Stimulated activated CD8-positive, alpha-beta memory T cell treated with anti-CD3 and anti-CD28 coated beads, Interleukin-7, amount 100 ng/mL, for 24 hours (primary cell): ENCODE results near the gene PUSL1.

Experiments used
- DNase-seq: peaks from one replicate; pipeline ENCODE4 v3.0.0-alpha.2; 2020; ENCODE audit warnings: low read depth

PUSL1 gene

GRCh38 chr1:1354271-1355247 lies 46.2 kb downstream of the PUSL1 start:
- DNase-seq: no peak

- no peak for DNase-seq
Observed at GRCh38 chr1:1355416-1355815, 47.0 kb downstream of the PUSL1 start.

- no peak for DNase-seq
Observed at GRCh38 chr1:1356166-1356795, 47.9 kb downstream of the PUSL1 start.

- DNase-seq: no peak
Observed at GRCh38 chr1:1356796-1357401, 48.5 kb downstream of the PUSL1 start.

GRCh38 chr1:1357871-1358432 lies 49.6 kb downstream of the PUSL1 start:
- no peak for DNase-seq

GRCh38 chr1:1358433-1359271 lies 50.3 kb downstream of the PUSL1 start, which contains the start of gene MXRA8:
MXRA8 (minus strand) TSS chr1:1358555; CDS start chr1:1358504, 51 bp downstream.
- no peak for DNase-seq

GRCh38 chr1:1359308-1359663 lies 50.9 kb downstream of the PUSL1 start:
- DNase-seq: no peak

- no peak for DNase-seq
Observed at GRCh38 chr1:1359664-1360468, 51.5 kb downstream of the PUSL1 start.

GRCh38 chr1:1360506-1361169 lies 52.2 kb downstream of the PUSL1 start:
- no peak for DNase-seq
